ENCODE results near the gene TAPBP.

The TAPBP gene

GRCh38 chr6:33313105-33313708, 671 bp downstream of the TAPBP start:
- Histone ChIP-seq H3K4me1 (peaks cover 18% of the 10 kb centered on the region), H3K9me3 (ENCODE audit: control insufficient read depth, low read length) (no peaks in the 10 kb centered on the region), H2AFZ (peak overlapping the region; percentile 91), H3K9ac (peak overlapping the region; percentile 75), H3K27me3 (ENCODE audit: control insufficient read depth, insufficient read depth, low read length) (no peaks in the 10 kb centered on the region), H3K4me2 (ENCODE audit: low read length) (peak overlapping the region; percentile 100), H3K4me3 (ENCODE audit: low read depth, low read length) (peak overlapping the region; percentile 94), H3K79me2 (peaks cover 14% of the 10 kb centered on the region), H3K36me3 (ENCODE audit: control insufficient read depth, insufficient read depth, low read length) (no peaks in the 10 kb centered on the region), H3K27ac (peak overlapping the region; percentile 96)
- no peak for TF ChIP-seq CTCF (IDR thresholded peaks at IDR 0.05)

- Histone ChIP-seq H3K27me3 (ENCODE audit: control insufficient read depth, insufficient read depth, low read length) (no peaks in the 10 kb centered on the region), H3K36me3 (ENCODE audit: control insufficient read depth, insufficient read depth, low read length) (no peaks in the 10 kb centered on the region), H3K4me2 (ENCODE audit: low read length) (peak overlapping the region; percentile 100), H3K9me3 (ENCODE audit: control insufficient read depth, low read length) (no peaks in the 10 kb centered on the region), H2AFZ (peak overlapping the region; percentile 91), H3K4me3 (ENCODE audit: low read depth, low read length) (peak overlapping the region; percentile 94), H3K9ac (peak overlapping the region; percentile 75), H3K79me2 (peaks cover 18% of the 10 kb centered on the region), H3K27ac (peak overlapping the region; percentile 96), H3K4me1 (peaks cover 17% of the 10 kb centered on the region)
- TF ChIP-seq CTCF (IDR thresholded peaks at IDR 0.05), result no peak
These were observed 1.3 kb downstream of the TAPBP start for GRCh38 chr6:33312361-33313104.

GRCh38 chr6:33306356-33306755, 7.5 kb downstream of the TAPBP start:
- Histone ChIP-seq H3K9me3 (ENCODE audit: control insufficient read depth, low read length) (no peaks in the 10 kb centered on the region), H3K4me2 (ENCODE audit: low read length) (no peak overlapping the region), H3K4me3 (ENCODE audit: low read depth, low read length) (no peak overlapping the region), H3K36me3 (ENCODE audit: control insufficient read depth, insufficient read depth, low read length) (no peaks in the 10 kb centered on the region), H3K4me1 (no peaks in the 10 kb centered on the region), H2AFZ (no peak overlapping the region), H3K79me2 (peaks cover 38% of the 10 kb centered on the region), H3K27ac (no peak overlapping the region), H3K27me3 (ENCODE audit: control insufficient read depth, insufficient read depth, low read length) (no peaks in the 10 kb centered on the region), H3K9ac (no peak overlapping the region)
- no peak for TF ChIP-seq CTCF (IDR thresholded peaks at IDR 0.05)

- Histone ChIP-seq H2AFZ (no peak overlapping the region), H3K27me3 (ENCODE audit: control insufficient read depth, insufficient read depth, low read length) (no peaks in the 10 kb centered on the region), H3K4me1 (no peaks in the 10 kb centered on the region), H3K9me3 (ENCODE audit: control insufficient read depth, low read length) (no peaks in the 10 kb centered on the region), H3K4me3 (ENCODE audit: low read depth, low read length) (no peak overlapping the region), H3K36me3 (ENCODE audit: control insufficient read depth, insufficient read depth, low read length) (no peaks in the 10 kb centered on the region), H3K9ac (no peak overlapping the region), H3K79me2 (peaks cover 41% of the 10 kb centered on the region), H3K4me2 (ENCODE audit: low read length) (no peak overlapping the region), H3K27ac (no peak overlapping the region)
- TF ChIP-seq CTCF (IDR thresholded peaks at IDR 0.05), result no peak
These were observed 8.8 kb downstream of the TAPBP start for GRCh38 chr6:33305052-33305451.

Data from parathyroid adenoma (tissue), 2 donors.